Activated T-helper 9 cell treated with anti-CD3 and anti-CD28 coated beads, Interleukin-2, amount 50 U/mL, for 16 hours (primary cell): ENCODE measurements around the gene CCDC87.
A peak's percentile ranks its signal among the peaks of the same experiment; 100 is the strongest.
"Not testable (repeated sequence)": the region's sequence is repeated elsewhere in the genome, so short reads cannot be mapped to it uniquely, and the experiment has no call there.

Experiments
- DNase-seq: peaks from one replicate; pipeline ENCODE4 v3.0.0-alpha.2; 2020; ENCODE audit warnings: low read depth

CCDC87 gene

DNA sequence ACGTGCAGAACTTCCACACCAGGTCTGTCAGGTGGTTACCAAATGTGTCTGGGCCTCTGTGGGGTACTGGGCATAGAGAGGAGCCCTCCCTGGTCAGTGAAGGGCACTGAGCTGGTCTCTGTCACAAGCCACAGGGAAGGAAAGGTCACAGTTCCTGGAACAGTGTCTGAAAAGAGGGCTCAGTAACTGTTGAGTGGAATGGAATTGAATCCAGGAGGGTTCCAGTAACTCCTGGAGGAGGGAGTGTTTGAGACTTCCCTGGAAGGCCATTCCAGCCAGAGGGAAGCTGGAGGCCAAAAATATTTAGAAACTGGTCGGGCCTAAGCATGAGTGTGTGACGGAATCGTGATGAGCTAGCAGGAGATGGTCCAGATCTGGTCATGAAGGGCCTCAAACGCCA, 38.3 kb downstream of the CCDC87 start:
- no peak for DNase-seq

DNA sequence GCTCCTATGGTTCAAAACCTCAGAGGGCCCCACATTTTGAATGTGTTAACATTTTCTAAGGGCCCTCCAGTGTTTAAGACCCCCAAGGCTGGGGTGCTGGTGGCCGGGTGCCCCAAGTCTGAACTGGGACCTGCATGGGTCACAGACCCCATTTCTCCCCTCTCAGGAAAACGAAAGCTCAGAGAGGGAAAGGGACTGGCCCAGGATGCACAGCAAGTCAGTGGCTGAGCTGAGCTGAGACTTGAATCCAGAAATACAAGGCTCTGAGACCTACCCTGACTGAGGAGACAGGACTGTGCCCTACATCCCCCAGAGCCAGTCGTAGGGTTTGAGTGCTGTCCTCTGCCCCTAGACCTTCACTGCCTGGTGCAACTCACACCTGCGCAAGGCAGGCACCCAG, 42.0 kb downstream of the CCDC87 start:
- no peak for DNase-seq

GRCh38 chr11:66549696-66550095, 43.2 kb downstream of the CCDC87 start:
- no peak for DNase-seq

DNA sequence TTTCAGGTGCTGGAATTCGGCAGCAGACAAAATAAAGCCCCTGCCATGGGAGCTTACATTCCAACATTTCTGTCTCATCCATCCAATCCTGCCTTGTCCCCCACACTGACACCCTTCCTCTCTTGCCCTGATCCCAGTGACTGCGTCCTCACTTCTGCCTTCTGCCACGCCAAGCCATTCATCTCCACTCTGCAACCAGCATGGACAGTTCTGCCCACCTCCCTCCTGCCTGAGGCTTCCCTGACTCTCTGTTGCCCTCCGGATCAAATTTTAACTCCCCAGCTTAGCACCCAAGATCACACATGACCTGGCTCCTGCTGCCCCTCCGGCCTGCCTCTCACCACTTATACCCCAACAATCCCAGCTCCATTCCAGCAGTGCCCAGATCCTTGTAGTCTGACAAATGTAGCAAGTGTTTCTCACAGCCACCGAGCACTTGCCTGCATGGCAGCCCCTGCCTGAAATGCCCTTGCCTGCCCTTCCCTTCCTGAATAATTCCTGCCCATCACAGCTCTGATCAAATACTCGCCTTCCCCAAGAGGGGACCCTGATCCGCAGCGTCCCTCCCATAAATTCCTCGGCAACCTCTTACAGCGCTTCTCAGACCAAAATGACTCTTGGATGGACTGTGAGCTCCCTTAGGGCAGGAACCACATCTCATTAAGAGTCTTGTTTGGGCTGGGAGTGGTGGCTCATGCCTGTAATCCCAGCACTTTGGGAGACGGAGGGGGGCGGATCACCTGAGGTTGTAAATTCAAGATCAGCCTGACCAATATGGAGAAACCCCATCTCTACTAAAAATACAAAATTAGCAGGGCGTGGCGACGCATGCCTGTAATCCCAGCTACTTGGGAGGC, 43.9 kb downstream of the CCDC87 start:
- no peak for DNase-seq

GRCh38 chr11:66548041-66548440, 44.8 kb downstream of the CCDC87 start:
- DNase-seq = no peak

DNA sequence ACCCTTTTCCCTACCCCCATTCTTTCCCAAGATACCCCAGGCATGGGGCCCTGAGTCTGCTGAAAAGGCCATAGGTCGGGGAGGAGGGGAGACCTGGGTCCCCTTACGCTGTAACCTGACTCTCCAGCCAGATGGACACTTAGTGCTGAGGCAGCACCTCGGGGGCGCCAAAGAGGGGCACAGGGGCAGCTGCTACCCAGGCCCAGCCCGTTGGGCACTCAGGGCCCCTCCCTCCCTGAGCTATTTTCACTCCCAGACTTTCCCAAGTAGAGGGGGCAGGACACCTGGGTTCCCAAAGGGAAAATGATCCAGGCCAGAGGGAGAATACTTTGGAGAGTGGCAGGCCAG, 45.2 kb downstream of the CCDC87 start:
- no peak for DNase-seq

DNA sequence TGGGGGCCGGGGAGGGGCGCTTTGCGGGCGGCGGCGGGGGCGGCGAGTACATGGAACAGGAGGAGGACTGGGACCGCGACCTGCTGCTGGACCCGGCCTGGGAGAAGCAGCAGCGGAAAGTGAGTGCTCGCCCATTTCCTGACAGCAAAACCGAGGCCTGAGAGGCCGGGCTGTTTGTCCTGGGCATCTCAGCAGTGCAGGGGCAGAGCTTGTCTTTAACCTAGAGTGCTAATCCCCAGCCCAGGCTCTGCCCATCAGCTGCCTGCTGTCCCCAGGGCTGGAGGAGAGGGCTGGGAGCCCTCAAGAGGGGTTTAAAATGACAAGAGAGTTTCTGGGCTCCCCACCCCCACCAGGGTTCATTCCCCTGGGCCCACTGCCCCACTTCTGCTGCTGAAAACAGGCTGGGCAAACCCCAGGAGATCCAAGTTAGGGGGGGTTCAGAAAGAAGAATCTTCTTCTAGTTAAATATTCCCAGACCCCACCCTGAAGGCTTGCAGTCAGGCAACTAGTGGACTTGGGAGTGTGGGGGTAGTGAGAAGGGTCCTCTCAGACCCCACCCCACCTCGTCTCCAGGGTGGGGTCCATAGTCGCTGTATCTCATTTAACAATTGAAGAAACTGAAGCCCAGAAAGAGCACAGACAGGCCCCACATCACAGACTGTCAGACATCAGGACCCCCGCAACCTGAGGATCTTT, 45.7 kb downstream of the CCDC87 start:
- DNase-seq = no peak

DNA sequence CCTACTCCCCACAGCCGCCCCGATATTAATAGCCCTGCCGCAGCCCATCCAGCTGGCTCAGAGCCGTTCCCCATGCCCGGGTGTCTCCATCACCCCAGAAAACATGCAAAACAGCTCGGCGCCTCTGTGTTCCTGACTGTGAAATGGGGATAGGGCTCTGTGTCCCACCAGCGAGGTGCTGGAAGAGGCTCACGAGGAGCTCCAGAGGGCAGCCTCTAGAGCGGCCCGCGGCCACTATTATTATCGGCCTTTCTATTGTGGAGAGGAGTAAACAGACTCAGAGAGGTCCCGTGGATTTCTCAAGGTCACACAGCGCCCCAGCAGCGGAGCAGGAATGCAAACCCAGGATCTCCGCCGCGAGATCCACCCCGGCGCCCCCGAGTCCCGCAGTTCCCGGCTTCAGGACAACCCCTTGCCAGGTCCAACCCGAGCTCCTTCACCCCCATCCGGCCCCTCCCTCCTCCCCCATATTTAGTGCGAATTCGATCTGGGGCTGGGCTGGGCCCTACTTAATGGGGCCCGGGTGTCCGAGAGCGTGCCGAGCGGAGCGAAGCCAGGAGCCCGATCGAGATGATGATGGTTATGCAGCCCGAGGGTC, 46.4 kb downstream of the CCDC87 start, which contains the start of gene ACTN3:
TSS of gene ACTN3 (plus strand) at position 536 of the 598 bp plus-strand sequence. CDS start at position 571, 35 bp downstream.
- DNase-seq = no peak

DNA sequence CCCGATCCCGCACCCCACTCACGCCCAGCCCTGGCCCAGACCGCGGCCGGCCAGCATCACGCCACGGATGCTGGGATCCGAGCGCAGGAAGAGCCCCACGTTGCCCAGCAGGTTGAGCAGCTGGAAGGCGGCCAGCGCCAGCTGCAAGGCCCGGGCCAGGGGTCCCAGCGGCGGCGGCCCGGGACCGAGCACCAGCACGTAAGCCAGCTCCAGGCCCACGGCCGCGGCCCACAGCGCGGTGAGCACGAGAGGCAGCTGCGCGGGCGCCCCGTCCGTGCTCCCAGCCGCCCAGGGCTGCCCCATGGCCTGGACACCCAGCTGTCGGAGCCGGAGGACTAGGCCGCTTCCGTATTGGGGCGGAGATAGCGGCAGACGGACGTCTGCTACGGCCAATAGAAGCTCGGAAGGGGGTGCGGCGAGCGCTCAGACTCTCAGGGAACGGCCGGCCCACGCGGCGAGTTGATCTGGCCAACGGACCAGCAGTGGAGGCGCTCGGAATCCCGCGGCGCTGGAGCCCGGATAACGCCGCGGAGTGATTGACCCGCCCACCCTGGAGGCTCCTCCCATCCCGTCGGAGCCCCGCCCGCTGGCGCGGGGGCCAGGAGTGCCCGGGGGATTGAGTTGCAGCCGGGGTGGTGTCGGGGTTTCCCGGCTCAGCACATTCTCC, 47.0 kb downstream of the CCDC87 start, which contains the start of gene ZDHHC24:
TSS of gene ZDHHC24 (minus strand) at position 348 of the 667 bp plus-strand sequence. CDS start at position 303, 45 bp downstream.
- peak; percentile 84 for DNase-seq

GRCh38 chr11:66544952-66545351, 47.9 kb downstream of the CCDC87 start:
- not testable (repeated sequence) for DNase-seq

DNA sequence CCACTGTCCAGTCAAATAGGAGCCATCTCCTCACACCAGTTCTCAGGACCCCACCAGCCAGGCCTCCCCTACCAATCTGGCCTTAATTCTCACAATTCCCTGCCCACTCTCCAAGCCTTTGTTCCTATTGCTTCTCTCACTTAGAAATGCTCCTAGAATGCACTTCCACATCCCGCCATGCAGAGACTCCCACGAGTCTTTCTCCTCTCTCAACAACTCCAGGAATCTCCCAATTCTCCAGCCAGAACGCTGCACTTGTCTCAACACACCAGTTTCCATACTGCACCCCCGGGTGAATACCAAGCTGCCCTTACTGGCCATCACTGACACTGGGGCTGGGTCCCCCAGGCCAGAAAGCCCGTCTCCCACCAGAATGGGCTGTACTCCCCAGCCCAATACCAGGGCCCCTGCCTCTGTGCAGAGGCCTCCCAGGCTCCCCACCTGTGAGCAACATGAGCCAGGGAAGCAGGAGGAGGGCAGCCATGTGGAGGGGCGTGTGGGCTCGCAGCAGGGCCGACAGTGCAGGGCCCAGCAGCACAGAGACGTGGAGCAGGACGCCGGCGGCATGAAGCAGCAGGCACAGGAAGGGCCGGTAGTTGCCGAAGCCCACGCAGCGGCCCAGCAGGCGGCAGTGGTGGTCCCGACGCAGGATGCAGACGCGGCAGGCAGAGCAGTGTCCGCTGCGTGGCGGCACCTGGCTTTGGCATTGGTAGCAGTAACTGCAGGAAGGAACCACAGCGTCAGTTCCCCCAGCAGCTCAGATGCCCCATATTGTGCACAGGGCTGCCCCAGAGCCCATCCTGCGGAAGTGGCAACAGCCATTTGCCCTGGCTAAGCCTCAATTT, 49.4 kb downstream of the CCDC87 start:
- DNase-seq = peak; percentile 26

- no peak for DNase-seq
These were observed 50.5 kb downstream of the CCDC87 start for GRCh38 chr11:66542362-66542761.

DNA sequence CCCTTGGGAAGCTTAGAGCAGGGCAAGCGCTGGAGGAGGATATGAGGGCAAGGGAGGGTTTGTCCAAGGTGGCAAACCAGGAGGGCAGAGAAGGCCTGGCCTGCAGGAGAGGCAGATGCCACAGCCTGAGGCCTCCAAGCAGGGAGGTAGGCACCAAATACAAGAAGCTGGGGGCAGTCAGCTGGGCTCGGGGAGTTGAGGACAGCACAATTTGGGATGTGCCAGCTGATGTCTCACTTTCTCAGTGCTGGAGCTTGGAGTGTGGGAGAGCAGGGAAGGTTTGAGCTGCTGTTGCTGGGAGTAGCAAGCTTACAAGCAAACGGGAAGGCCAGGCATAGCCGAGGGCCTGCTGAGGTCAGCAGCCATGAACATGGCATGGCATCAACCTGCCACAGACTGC, 51.0 kb downstream of the CCDC87 start:
- no peak for DNase-seq

DNA sequence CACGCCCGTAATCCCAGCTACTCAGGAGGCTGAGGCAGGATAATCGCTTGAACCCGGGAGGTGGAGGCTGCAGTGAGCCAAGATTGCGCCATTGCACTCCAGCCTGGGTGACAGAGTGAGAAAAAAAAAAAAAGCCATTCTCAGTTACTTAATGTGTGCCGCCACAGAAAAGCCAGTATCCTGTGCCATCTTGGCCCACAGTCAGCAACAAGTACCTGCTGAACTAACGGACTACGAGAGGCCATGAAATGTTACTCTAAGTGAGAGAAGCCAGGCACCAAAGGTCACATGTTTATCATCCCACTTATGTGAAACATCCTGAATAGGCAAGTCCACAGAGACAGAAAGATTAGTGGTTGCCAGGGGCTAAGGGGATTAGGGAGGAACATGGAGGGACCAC, 52.3 kb downstream of the CCDC87 start:
- not testable (repeated sequence) for DNase-seq
